H9 (cell line): Measurements from ENCODE around the gene GRID1. TPM values are rescaled to one million over a fixed set of nuclear protein-coding genes. Genes with fewer than 3 reads are reported as not detected.

ENCODE experiments used
- DNase-seq: peaks from one replicate; pipeline ENCODE4 v3.0.0-alpha.2; 2017
- H2AFZ ChIP-seq: one replicate; pipeline ENCODE4 v1.6.1; 2013; ENCODE audit warnings: mild to moderate bottlenecking, low read length, control low read depth, moderate library complexity
- H2AK5ac ChIP-seq: 2 replicates; pipeline ENCODE4 v1.6.1; 2013; ENCODE audit warnings: low read length, control low read depth, mixed read lengths; ENCODE audit not compliant: insufficient read length
- H2BK120ac ChIP-seq: one replicate; pipeline ENCODE4 v1.6.1; 2013; ENCODE audit warnings: low read depth, mild to moderate bottlenecking, low read length, control low read depth, inconsistent platforms; ENCODE audit not compliant: poor library complexity, severe bottlenecking
- H2BK12ac ChIP-seq: 2 replicates; pipeline ENCODE4 v1.6.1; 2013; ENCODE audit warnings: low read length, control low read depth, mixed read lengths, low read depth; ENCODE audit not compliant: insufficient read length
- H2BK15ac ChIP-seq: 2 replicates; pipeline ENCODE4 v1.6.1; 2013; ENCODE audit warnings: low read depth, low read length, control low read depth
- H2BK20ac ChIP-seq: one replicate; pipeline ENCODE4 v1.6.1; 2013; ENCODE audit warnings: low read depth, mild to moderate bottlenecking, low read length, control low read depth, inconsistent platforms; ENCODE audit not compliant: poor library complexity, severe bottlenecking
- H2BK5ac ChIP-seq: 2 replicates; pipeline ENCODE4 v1.6.1; 2013; ENCODE audit warnings: low read length, control low read depth, mixed read lengths; ENCODE audit not compliant: insufficient read length
- H3K14ac ChIP-seq: 2 replicates; pipeline ENCODE4 v1.6.1; 2013; ENCODE audit warnings: low read length, control low read depth; ENCODE audit not compliant: insufficient read depth
- H3K18ac ChIP-seq: 2 replicates; pipeline ENCODE4 v1.6.1; 2013; ENCODE audit warnings: low read depth, mild to moderate bottlenecking, mixed read lengths, low read length, control low read depth; ENCODE audit not compliant: insufficient read length
- H3K23ac ChIP-seq: 2 replicates; pipeline ENCODE4 v1.6.1; 2013; ENCODE audit warnings: low read length, control low read depth, mixed read lengths, low read depth; ENCODE audit not compliant: insufficient read length
- H3K23me2 ChIP-seq: 2 replicates; pipeline ENCODE4 v1.6.1; 2013; ENCODE audit warnings: low read depth, mild to moderate bottlenecking, mixed read lengths, low read length, control low read depth; ENCODE audit not compliant: insufficient read length, poor library complexity, severe bottlenecking
- H3K27ac ChIP-seq: 2 replicates; pipeline ENCODE4 v1.5.1; 2013; ENCODE audit warnings: low read length, control low read depth, mixed read lengths, low read depth; ENCODE audit not compliant: insufficient read length
- H3K27me3 ChIP-seq: 2 replicates; pipeline ENCODE4 v1.6.1; 2013; ENCODE audit warnings: low read length, control low read depth, inconsistent platforms; ENCODE audit not compliant: insufficient read depth
- H3K4ac ChIP-seq: 2 replicates; pipeline ENCODE4 v1.6.1; 2013; ENCODE audit warnings: low read depth, mild to moderate bottlenecking, control low read depth, inconsistent platforms, low read length, moderate library complexity
- H3K4me1 ChIP-seq: 2 replicates; pipeline ENCODE4 v1.6.1; 2013; ENCODE audit warnings: low read length, control low read depth, inconsistent platforms; ENCODE audit not compliant: insufficient read depth
- H3K4me2 ChIP-seq: 2 replicates; pipeline ENCODE4 v1.6.1; 2013; ENCODE audit warnings: low read length, control low read depth, mixed read lengths; ENCODE audit not compliant: insufficient read length, insufficient read depth
- H3K56ac ChIP-seq: 2 replicates; pipeline ENCODE4 v1.6.1; 2013; ENCODE audit warnings: low read depth, mild to moderate bottlenecking, mixed read lengths, low read length, control low read depth; ENCODE audit not compliant: insufficient read length
- H3K79me1 ChIP-seq: 2 replicates; pipeline ENCODE4 v1.6.1; 2013; ENCODE audit warnings: low read depth, mild to moderate bottlenecking, moderate library complexity, low read length, control low read depth, inconsistent platforms; ENCODE audit not compliant: insufficient read depth, poor library complexity, severe bottlenecking
- H3K79me2 ChIP-seq: 2 replicates; pipeline ENCODE4 v1.6.1; 2013; ENCODE audit warnings: low read length, control low read depth, inconsistent platforms; ENCODE audit not compliant: insufficient read depth
- H3K9ac ChIP-seq: 2 replicates; pipeline ENCODE4 v1.6.1; 2013; ENCODE audit warnings: low read length, control low read depth, mixed read lengths; ENCODE audit not compliant: insufficient read length; ENCODE audit errors: extremely low read depth
- H3K9me3 ChIP-seq: one replicate; pipeline ENCODE4 v1.6.1; 2013; ENCODE audit warnings: low read depth, low read length, inconsistent platforms; ENCODE audit not compliant: control insufficient read depth
- H3T11ph ChIP-seq: one replicate; pipeline ENCODE4 v1.6.1; 2013; ENCODE audit warnings: mild to moderate bottlenecking, low read length, control low read depth, inconsistent platforms
- H4K20me1 ChIP-seq: one replicate; pipeline ENCODE4 v1.6.1; 2013; ENCODE audit not compliant: control insufficient read depth, insufficient read length, insufficient read depth
- H4K5ac ChIP-seq: 2 replicates; pipeline ENCODE4 v1.6.1; 2013; ENCODE audit warnings: low read depth, mild to moderate bottlenecking, mixed read lengths, low read length, control low read depth; ENCODE audit not compliant: insufficient read length
- H4K8ac ChIP-seq: replicated peaks from 2 replicates; pipeline ENCODE4 v1.6.1; 2013; ENCODE audit warnings: low read length, control low read depth, mixed read lengths, low read depth; ENCODE audit not compliant: insufficient read length
- H4K91ac ChIP-seq: 2 replicates; pipeline ENCODE4 v1.6.1; 2013; ENCODE audit warnings: low read depth, mild to moderate bottlenecking, moderate library complexity, mixed read lengths, low read length, control low read depth; ENCODE audit not compliant: insufficient read length
- H3K27ac Mint-ChIP-seq, 3 experiments: 2 replicates in 2 of 3; 3 replicates in 1 of 3; pipeline ENCODE4 v1.8.0; 2020 to 2021; ENCODE audit warnings: mixed read lengths in 3 of 3, mild to moderate bottlenecking in 1 of 3, moderate library complexity in 1 of 3
- H3K27me3 Mint-ChIP-seq: 2 replicates; pipeline ENCODE4 v1.8.0; 2021; ENCODE audit warnings: low read depth, mild to moderate bottlenecking, moderate library complexity, mixed read lengths
- H3K36me3 Mint-ChIP-seq, 3 experiments: 2 replicates in 2 of 3; 3 replicates in 1 of 3; pipeline ENCODE4 v1.8.0; 2020 to 2021; ENCODE audit warnings: low read depth in 3 of 3, mixed read lengths in 3 of 3; ENCODE audit not compliant: insufficient read depth in 1 of 3
- H3K4me1 Mint-ChIP-seq, 2 experiments: 2 replicates each; pipeline ENCODE4 v1.8.0; 2020; ENCODE audit warnings: mixed read lengths in 2 of 2
- H3K4me3 Mint-ChIP-seq, 2 experiments: 2 replicates in 1 of 2; 3 replicates in 1 of 2; pipeline ENCODE4 v1.8.0; 2020 to 2021; ENCODE audit warnings: mild to moderate bottlenecking in 2 of 2, mixed read lengths in 2 of 2, moderate library complexity in 1 of 2
- H3K9me3 Mint-ChIP-seq, 2 experiments: 2 replicates in 1 of 2; 3 replicates in 1 of 2; pipeline ENCODE4 v1.8.0; 2020; ENCODE audit warnings: mild to moderate bottlenecking in 2 of 2, mixed read lengths in 2 of 2, moderate library complexity in 1 of 2
- WGBS: extraction: QIAGEN DNeasy Blood & Tissue Kit; methylation state at CpG from one replicate; pipeline ENCODE4 v1.1.7; 2013; ENCODE audit warnings: missing lambda C conversion rate, low lambda C conversion rate, mixed read lengths; ENCODE audit not compliant: insufficient read length; ENCODE audit errors: extremely low coverage; 5-methylcytosine and 5-hydroxymethylcytosine counted together
- total RNA-seq: library from RNA; stranded (reverse); gene quantifications from 2 replicates; pipeline ENCODE4 v1.2.1, GENCODE V29; 2021
- TF ChIP-seq, protein P1 (sequence below): fragments of 200-600 bp; sonication (generic); conservative IDR thresholded peaks from 3 replicates; pipeline ENCODE4 v1.8.0; 2021; ENCODE audit warnings: antibody characterized with exemption, mild to moderate bottlenecking

Gene GRID1
- total RNA-seq, 1 experiment from 2014 or later: 0.35 TPM

DNA sequence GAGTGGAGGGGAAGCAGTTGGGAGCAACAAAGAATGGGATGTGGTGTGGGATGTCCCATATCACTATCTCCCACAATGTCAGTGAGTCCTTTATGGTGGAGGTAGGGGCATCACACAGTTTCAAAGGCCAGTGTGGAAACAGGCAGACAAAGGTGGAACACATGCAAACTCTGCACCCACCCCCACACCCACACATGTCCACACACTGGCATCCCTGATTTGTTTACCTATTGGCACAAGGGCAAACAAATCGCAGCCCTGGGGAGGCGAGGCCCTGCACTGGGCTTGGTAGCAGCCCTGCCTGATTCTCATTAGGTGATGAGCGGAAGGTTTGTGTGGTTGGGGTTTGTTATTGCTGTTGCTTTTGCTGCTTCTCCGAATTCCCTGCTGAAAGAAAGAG, 243.3 kb downstream of the GRID1 start:
- Histone ChIP-seq H3K14ac (no peak overlapping the region; the same call in 1 of the 2 replicates), H2AFZ (no peak overlapping the region), H2BK12ac (no peak overlapping the region), H3K56ac (no peak overlapping the region), H2BK120ac (no peak overlapping the region), H2BK20ac (no peak overlapping the region), H3K27me3 (no peaks in the 10 kb centered on the region), H3K4ac (no peak overlapping the region), H3K4me1 (no peaks in the 10 kb centered on the region), H3K27ac (no peak overlapping the region), H2BK15ac (no peak overlapping the region), H3K18ac (no peak overlapping the region), H3K79me1 (no peaks in the 10 kb centered on the region), H4K91ac (no peak overlapping the region), H3K9me3 (no peaks in the 10 kb centered on the region), H3K79me2 (no peaks in the 10 kb centered on the region), H3K9ac (no peak overlapping the region), H3K23ac (no peak overlapping the region), H4K20me1 (no peaks in the 10 kb centered on the region), H3K23me2 (no peaks in the 10 kb centered on the region), H3T11ph (no peak overlapping the region), H3K4me2 (no peak overlapping the region), H2BK5ac (no peak overlapping the region), H4K8ac (no peak overlapping the region), H4K5ac (no peak overlapping the region), H2AK5ac (no peak overlapping the region)
- no peak for DNase-seq
- Mint-ChIP-seq H3K27me3 (no peaks in the 10 kb centered on the region; the same call in none of the 2 replicates), H3K36me3 (no peaks in the 10 kb centered on the region), H3K9me3 (no peaks in the 10 kb centered on the region), H3K27ac (no peak overlapping the region; a peak in 1 of 7 replicates), H3K4me1 (peaks cover 3 to 6% of the 10 kb centered on the region in 2 experiments; a peak in 3 of 4 replicates), H3K4me3 (no peak overlapping the region)
- TF ChIP-seq, protein P1, sequence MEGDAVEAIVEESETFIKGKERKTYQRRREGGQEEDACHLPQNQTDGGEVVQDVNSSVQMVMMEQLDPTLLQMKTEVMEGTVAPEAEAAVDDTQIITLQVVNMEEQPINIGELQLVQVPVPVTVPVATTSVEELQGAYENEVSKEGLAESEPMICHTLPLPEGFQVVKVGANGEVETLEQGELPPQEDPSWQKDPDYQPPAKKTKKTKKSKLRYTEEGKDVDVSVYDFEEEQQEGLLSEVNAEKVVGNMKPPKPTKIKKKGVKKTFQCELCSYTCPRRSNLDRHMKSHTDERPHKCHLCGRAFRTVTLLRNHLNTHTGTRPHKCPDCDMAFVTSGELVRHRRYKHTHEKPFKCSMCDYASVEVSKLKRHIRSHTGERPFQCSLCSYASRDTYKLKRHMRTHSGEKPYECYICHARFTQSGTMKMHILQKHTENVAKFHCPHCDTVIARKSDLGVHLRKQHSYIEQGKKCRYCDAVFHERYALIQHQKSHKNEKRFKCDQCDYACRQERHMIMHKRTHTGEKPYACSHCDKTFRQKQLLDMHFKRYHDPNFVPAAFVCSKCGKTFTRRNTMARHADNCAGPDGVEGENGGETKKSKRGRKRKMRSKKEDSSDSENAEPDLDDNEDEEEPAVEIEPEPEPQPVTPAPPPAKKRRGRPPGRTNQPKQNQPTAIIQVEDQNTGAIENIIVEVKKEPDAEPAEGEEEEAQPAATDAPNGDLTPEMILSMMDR: no peak
- WGBS: no CpG with 5 or more reads among the region's 4 CpGs
